ENCODE data around the gene PLCH2. TPM values are rescaled to one million over a fixed set of nuclear protein-coding genes. Genes with fewer than 3 reads are reported as not detected.

PLCH2 gene
- total and polyA plus RNA-seq, 2 donors (not counting 3 experiments of a cell fraction or from before 2014, with no cell fraction given): 0.19 to 0.31 TPM

DNA sequence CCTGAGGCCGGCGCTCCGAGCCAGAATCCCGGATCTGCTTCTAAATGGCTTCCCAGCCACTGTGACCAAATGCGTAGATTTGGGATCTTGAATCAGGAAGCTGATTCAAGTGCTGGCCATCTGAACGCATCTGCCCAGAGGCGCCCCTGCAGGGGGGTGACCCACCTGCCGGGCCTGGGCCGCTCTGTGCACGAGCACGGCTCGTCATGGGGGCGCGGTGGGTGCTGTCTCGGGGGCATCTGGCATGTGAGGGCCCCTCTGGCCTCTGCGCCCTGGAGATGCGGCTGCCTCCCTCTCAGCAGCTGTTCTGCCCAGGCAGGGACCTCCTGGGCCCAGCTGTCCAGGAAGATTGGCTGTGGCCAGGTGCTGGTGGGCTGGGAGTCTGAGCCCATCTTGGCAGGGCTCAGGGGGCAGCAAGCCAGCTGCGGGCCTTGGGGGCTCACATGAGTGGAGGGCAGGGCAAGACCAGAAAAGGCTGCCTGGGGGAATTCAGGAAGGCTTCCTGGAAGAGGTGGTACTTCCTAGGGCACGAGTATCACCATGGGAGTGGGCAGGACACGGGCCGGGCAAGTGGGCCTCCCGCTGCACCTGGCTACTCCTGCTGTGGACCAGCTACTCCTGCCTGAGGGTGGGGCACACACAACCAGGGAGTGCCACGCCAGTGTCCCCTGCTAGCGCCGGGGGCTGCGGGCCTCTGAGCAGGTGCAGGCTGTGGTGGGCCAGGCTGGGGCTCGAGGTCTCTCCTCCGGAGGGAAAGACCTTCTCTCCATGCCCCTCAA is 25.1 kb downstream of the PLCH2 start:
- Histone ChIP-seq H3K9me1 (replicated peaks; ENCODE audit: control insufficient read depth, extremely low read depth, insufficient read depth, low read length) (no peaks in the 10 kb centered on the region), H3K79me2 (ENCODE audit: control insufficient read depth, insufficient read depth, low read length) (no peaks in the 10 kb centered on the region), H3K4me2 (ENCODE audit: insufficient read depth, low read length) (no peak overlapping the region), H3K4me3 (replicated peaks in 1 of 3; ENCODE audit: insufficient read depth in 1 of 3, low read depth in 1 of 3, low read length in 3 of 3) (no peak overlapping the region), H3K4me1 (ENCODE audit: control insufficient read depth, extremely low read depth, insufficient read depth, low read length) (no peaks in the 10 kb centered on the region), H3K27ac (ENCODE audit: insufficient read depth, low read depth, low read length) (no peak overlapping the region), H3K36me3 (ENCODE audit: control insufficient read depth in 2 of 2, extremely low read depth in 1 of 2, insufficient read depth in 2 of 2, low read length in 2 of 2) (no peaks in the 10 kb centered on the region), H3K27me3 (ENCODE audit: control insufficient read depth in 2 of 2, insufficient read depth in 2 of 2, low read length in 2 of 2) (no peaks in the 10 kb centered on the region), H4K20me1 (replicated peaks; ENCODE audit: control insufficient read depth, extremely low read depth, insufficient read depth, low read length) (no peaks in the 10 kb centered on the region), H3K9me3 (replicated peaks; ENCODE audit: control insufficient read depth, insufficient read depth, low read length) (no peaks in the 10 kb centered on the region), H3K9ac (replicated peaks; ENCODE audit: extremely low read depth, insufficient read depth, low read length) (no peak overlapping the region), H2AFZ (ENCODE audit: low read depth, low read length) (no peak overlapping the region)
- intact Hi-C loops (cut with micrococcal nuclease): no loop called here
- dilution Hi-C loops (cut with MboI; ENCODE audit: extremely low pct_ligation_motif_present, low sequenced_read_pairs): no loop called here
- ChIA-PET POLR2A (no interaction called here), CTCF (interaction anchor here (1.2 to 1.6 kb wide), 2 partner anchors 8 to 13 kb away, joined by 3 to 4 read pairs; no protein-coding TSS in a partner anchor)
- FAIRE-seq (no peak), DNase-seq (ENCODE audit: low read depth, low spot score) (no peak)
- TF ChIP-seq EZH2 (IDR thresholded peaks at IDR 0.05; ENCODE audit: borderline replicate concordance, low read depth, low read length, severe bottlenecking) (no peak), FOS (IDR thresholded peaks at IDR 0.05; ENCODE audit: borderline replicate concordance, insufficient read depth, low read length) (no peak), POLR2AphosphoS5 (IDR thresholded peaks at IDR 0.05; ENCODE audit: insufficient read depth, low read depth, low read length) (no peak), JUN (IDR thresholded peaks at IDR 0.05; ENCODE audit: borderline replicate concordance, insufficient read depth, insufficient read length, low read depth) (no peak), GATA2 (IDR thresholded peaks at IDR 0.05; ENCODE audit: insufficient read depth, insufficient read length, low read depth, low read length) (no peak), POLR2A (IDR thresholded peaks at IDR 0.05; ENCODE audit: low read depth, low read length) (no peak), MYC (IDR thresholded peaks at IDR 0.05; ENCODE audit: low read depth, low read length) (no peak)
- TF ChIP-seq, protein P1, sequence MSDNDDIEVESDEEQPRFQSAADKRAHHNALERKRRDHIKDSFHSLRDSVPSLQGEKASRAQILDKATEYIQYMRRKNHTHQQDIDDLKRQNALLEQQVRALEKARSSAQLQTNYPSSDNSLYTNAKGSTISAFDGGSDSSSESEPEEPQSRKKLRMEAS (IDR thresholded peaks at IDR 0.05; ENCODE audit: insufficient read depth, insufficient read length): no peak
- TF ChIP-seq, protein P2, sequence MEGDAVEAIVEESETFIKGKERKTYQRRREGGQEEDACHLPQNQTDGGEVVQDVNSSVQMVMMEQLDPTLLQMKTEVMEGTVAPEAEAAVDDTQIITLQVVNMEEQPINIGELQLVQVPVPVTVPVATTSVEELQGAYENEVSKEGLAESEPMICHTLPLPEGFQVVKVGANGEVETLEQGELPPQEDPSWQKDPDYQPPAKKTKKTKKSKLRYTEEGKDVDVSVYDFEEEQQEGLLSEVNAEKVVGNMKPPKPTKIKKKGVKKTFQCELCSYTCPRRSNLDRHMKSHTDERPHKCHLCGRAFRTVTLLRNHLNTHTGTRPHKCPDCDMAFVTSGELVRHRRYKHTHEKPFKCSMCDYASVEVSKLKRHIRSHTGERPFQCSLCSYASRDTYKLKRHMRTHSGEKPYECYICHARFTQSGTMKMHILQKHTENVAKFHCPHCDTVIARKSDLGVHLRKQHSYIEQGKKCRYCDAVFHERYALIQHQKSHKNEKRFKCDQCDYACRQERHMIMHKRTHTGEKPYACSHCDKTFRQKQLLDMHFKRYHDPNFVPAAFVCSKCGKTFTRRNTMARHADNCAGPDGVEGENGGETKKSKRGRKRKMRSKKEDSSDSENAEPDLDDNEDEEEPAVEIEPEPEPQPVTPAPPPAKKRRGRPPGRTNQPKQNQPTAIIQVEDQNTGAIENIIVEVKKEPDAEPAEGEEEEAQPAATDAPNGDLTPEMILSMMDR (IDR thresholded peaks at IDR 0.05; ENCODE audit: extremely low read depth in 1 of 2, insufficient read depth in 1 of 2, low read depth in 1 of 2, low read length in 2 of 2): no peak
- no TSS peak for BruUV-seq (replicated peaks)

Data from endothelial cell of umbilical vein (primary cell).